Measurements from ENCODE around the gene WAPL. TPM values are rescaled to one million over a fixed set of nuclear protein-coding genes. Genes with fewer than 3 reads are reported as not detected.

WAPL gene
- polyA plus RNA-seq, 1 of the 3 experiments (the other 2 are of a cell fraction), result 8.7 TPM

DNA sequence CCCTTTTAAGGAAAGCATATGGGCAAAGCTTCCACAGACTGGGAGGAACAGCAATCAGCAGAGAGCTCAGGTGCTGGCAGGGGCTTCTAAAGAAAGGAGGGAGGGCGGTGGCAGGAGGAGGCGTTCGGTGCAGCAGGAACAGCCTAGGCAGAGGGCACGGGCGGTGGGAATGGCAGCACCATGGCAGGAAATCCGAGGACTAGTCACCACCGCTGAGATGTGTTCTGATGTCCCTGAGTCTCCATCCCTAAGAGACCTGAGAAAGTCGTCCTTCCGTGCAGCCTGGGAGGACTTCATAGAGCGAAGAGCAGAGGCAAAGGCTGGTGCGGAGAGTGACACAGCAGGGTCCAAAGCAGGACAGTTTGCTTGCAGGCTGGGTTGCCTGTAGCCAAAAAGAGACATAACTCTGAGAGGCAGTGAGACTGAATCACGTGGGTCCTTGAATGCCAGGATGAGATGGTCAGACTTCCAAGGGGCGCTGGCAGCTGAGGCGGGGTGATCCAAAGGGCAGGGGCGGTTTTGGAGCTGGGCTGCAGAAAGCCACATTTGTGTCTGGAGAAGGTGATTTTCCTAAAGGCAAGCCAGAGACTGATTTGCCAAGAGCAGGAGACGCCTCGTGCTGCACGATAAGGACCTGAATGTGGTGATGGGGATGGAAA, 119.2 kb downstream of the WAPL start:
- 77% methylated on average over 18 of the region's 18 CpGs for WGBS (ENCODE audit: low lambda C conversion rate)
- DNase-seq, result no peak
- H3K4me3 ChIP-seq (ENCODE audit: low read depth in 2 of 2, low read length in 1 of 2), result no peak overlapping the region

More for the DNA sequence above, 119.2 kb downstream of the WAPL start:
- Histone ChIP-seq H3F3A (replicated peaks; ENCODE audit: insufficient read depth) (peaks cover 9% of the 10 kb centered on the region), H3K9ac (no peak overlapping the region), H3K27me3 (ENCODE audit: insufficient read depth) (no peaks in the 10 kb centered on the region; the same call in 1 of the 2 replicates), H3K4me2 (no peak overlapping the region), H3K4me1 (ENCODE audit: control insufficient read depth in 1 of 2, insufficient read depth in 2 of 2, low read depth in 1 of 2, low read length in 1 of 2) (peaks cover 0 to 16% of the 10 kb centered on the region in 2 experiments; a peak in 3 of 4 replicates), H3K9me3 (no peaks in the 10 kb centered on the region), H2AFZ (ENCODE audit: low read depth) (no peak overlapping the region), H3K27ac (ENCODE audit: low read depth in 2 of 2, low read length in 1 of 2) (no peak overlapping the region), H3K79me2 (ENCODE audit: insufficient read depth) (no peaks in the 10 kb centered on the region), H3K9me2 (no peaks in the 10 kb centered on the region), H4K20me1 (ENCODE audit: insufficient read depth) (no peaks in the 10 kb centered on the region), H3K36me3 (replicated peaks in 1 of 2; ENCODE audit: control insufficient read depth in 1 of 2, insufficient read depth in 2 of 2, low read length in 1 of 2) (no peaks in the 10 kb centered on the region)
- CTCF ChIA-PET, result interaction anchor here (0.6 to 6.4 kb wide), 4 partner anchors 163 to 282 kb away, joined by 3 to 92 read pairs (median 4); no protein-coding TSS in a partner anchor
- POLR2A ChIA-PET, result no interaction called here
- TF ChIP-seq USF1 (IDR thresholded peaks at IDR 0.05; ENCODE audit: borderline replicate concordance, low read depth), result no peak
- TF ChIP-seq POLR2AphosphoS5 (IDR thresholded peaks at IDR 0.05; ENCODE audit: low read depth, low read length), result no peak
- no peak for TF ChIP-seq TAF1 (IDR thresholded peaks at IDR 0.05; ENCODE audit: borderline replicate concordance, low read depth, low read length)
- TF ChIP-seq, protein P1, sequence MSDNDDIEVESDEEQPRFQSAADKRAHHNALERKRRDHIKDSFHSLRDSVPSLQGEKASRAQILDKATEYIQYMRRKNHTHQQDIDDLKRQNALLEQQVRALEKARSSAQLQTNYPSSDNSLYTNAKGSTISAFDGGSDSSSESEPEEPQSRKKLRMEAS (IDR thresholded peaks at IDR 0.05; ENCODE audit: low read depth), result no peak
- TF ChIP-seq EZH2phosphoT487 (IDR thresholded peaks at IDR 0.05; ENCODE audit: borderline replicate concordance, low read depth), result no peak
- TF ChIP-seq FOSL2 (IDR thresholded peaks at IDR 0.05; ENCODE audit: borderline replicate concordance, low read depth), result no peak
- TF ChIP-seq RAD21 (IDR thresholded peaks at IDR 0.05; ENCODE audit: low read length), result no peak
- TF ChIP-seq RFX5 (IDR thresholded peaks at IDR 0.05; ENCODE audit: low read length), result no peak
- TF ChIP-seq JUND (IDR thresholded peaks at IDR 0.05), result no peak
- TF ChIP-seq YY1 (IDR thresholded peaks at IDR 0.05; ENCODE audit: low read depth), result no peak
- TF ChIP-seq, protein P2, sequence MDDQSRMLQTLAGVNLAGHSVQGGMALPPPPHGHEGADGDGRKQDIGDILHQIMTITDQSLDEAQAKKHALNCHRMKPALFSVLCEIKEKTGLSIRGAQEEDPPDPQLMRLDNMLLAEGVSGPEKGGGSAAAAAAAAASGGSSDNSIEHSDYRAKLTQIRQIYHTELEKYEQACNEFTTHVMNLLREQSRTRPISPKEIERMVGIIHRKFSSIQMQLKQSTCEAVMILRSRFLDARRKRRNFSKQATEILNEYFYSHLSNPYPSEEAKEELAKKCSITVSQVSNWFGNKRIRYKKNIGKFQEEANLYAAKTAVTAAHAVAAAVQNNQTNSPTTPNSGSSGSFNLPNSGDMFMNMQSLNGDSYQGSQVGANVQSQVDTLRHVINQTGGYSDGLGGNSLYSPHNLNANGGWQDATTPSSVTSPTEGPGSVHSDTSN (IDR thresholded peaks at IDR 0.05), result no peak
- TF ChIP-seq, protein P3, sequence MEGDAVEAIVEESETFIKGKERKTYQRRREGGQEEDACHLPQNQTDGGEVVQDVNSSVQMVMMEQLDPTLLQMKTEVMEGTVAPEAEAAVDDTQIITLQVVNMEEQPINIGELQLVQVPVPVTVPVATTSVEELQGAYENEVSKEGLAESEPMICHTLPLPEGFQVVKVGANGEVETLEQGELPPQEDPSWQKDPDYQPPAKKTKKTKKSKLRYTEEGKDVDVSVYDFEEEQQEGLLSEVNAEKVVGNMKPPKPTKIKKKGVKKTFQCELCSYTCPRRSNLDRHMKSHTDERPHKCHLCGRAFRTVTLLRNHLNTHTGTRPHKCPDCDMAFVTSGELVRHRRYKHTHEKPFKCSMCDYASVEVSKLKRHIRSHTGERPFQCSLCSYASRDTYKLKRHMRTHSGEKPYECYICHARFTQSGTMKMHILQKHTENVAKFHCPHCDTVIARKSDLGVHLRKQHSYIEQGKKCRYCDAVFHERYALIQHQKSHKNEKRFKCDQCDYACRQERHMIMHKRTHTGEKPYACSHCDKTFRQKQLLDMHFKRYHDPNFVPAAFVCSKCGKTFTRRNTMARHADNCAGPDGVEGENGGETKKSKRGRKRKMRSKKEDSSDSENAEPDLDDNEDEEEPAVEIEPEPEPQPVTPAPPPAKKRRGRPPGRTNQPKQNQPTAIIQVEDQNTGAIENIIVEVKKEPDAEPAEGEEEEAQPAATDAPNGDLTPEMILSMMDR (IDR thresholded peaks at IDR 0.05), result no peak
- no peak for TF ChIP-seq RXRA (IDR thresholded peaks at IDR 0.05; ENCODE audit: borderline replicate concordance, low read depth)
- no peak for TF ChIP-seq MXI1 (IDR thresholded peaks at IDR 0.05; ENCODE audit: low read depth, low read length)
- TF ChIP-seq SIN3A (IDR thresholded peaks at IDR 0.05; ENCODE audit: borderline replicate concordance, low read depth, low read length), result no peak
- TF ChIP-seq GATA2 (CRISPR knock-in tag; IDR thresholded peaks at IDR 0.05), result no peak
- TF ChIP-seq, protein P4, sequence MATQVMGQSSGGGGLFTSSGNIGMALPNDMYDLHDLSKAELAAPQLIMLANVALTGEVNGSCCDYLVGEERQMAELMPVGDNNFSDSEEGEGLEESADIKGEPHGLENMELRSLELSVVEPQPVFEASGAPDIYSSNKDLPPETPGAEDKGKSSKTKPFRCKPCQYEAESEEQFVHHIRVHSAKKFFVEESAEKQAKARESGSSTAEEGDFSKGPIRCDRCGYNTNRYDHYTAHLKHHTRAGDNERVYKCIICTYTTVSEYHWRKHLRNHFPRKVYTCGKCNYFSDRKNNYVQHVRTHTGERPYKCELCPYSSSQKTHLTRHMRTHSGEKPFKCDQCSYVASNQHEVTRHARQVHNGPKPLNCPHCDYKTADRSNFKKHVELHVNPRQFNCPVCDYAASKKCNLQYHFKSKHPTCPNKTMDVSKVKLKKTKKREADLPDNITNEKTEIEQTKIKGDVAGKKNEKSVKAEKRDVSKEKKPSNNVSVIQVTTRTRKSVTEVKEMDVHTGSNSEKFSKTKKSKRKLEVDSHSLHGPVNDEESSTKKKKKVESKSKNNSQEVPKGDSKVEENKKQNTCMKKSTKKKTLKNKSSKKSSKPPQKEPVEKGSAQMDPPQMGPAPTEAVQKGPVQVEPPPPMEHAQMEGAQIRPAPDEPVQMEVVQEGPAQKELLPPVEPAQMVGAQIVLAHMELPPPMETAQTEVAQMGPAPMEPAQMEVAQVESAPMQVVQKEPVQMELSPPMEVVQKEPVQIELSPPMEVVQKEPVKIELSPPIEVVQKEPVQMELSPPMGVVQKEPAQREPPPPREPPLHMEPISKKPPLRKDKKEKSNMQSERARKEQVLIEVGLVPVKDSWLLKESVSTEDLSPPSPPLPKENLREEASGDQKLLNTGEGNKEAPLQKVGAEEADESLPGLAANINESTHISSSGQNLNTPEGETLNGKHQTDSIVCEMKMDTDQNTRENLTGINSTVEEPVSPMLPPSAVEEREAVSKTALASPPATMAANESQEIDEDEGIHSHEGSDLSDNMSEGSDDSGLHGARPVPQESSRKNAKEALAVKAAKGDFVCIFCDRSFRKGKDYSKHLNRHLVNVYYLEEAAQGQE (IDR thresholded peaks at IDR 0.05; ENCODE audit: low read depth, low read length), result no peak
- TF ChIP-seq MEF2A (IDR thresholded peaks at IDR 0.05; ENCODE audit: borderline replicate concordance, low read depth), result no peak
- TF ChIP-seq NRF1 (IDR thresholded peaks at IDR 0.05; ENCODE audit: low read depth, low read length), result no peak
